GM18511 (cell line): Measurements from ENCODE around the gene ETNK2.

Experiments
- ATAC-seq: cut with Tn5 transposase; IDR thresholded peaks from one replicate; pipeline ENCODE4 v1.9.1; 2021; ENCODE audit warnings: mild to moderate bottlenecking, moderate library complexity; ENCODE audit not compliant: unreplicated experiment

ETNK2 gene

DNA sequence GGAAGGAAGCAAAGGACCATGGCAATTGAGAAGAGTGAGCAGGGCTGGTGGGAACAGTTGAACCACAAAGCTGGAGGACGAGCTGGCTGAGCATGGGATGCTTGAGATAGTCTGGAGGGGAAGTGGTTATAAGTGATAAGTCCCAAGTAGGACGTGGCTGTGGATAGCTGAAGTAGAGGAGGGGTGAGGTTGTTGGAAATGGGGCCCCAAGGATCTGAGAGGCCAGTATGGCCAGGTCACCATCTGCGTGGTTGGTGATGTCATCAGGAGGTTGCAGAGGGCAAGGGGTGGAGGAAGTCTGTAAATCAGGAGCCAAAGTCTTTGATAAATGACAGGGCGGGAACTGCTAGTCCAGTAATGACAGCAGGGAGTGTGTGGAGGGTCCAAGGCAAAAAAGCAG, 25.3 kb upstream of the ETNK2 start:
- ATAC-seq, result no peak

DNA sequence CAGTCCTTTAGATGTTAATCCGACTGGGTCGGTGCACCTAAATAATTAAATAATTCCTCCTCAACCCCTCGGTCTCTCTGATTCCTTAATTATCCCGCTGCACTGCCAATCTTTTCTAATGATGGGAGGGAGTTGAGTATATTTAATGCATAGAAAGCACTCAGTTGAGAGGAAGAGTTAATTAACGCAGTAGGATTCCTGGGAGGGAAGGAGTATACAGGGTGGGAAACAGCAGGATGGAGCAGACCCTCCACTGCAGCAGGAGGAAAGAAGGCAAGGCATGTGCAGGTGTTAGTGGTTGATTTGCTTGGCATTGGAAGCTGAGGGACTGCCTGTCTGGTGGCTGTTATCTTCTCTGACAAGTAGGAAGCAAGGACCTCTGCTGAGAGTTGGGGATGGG, 24.2 kb upstream of the ETNK2 start:
- no peak for ATAC-seq

DNA sequence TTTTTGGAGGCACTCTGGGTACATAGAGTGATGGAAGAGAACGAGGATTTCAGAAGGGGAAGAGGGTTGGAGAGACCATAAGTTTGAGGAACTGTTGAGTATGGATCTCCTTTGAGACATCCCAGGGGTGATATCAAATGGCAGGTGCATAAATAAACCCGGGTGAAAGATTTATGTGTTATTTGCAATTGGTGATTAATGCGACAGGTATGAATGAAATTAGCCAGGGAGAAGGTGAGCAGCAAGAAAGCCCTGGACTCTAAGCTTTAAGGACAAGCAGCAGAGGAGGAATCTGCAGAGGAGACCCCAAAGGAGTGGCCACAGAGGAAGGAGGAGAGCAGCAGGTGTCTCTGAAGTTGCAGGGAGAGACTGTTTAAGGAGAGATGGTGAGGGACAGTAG, 23.1 kb upstream of the ETNK2 start:
- no peak for ATAC-seq

GRCh38 chr1:204172404-204173029, 20.7 kb upstream of the ETNK2 start:
- ATAC-seq, result no peak

DNA sequence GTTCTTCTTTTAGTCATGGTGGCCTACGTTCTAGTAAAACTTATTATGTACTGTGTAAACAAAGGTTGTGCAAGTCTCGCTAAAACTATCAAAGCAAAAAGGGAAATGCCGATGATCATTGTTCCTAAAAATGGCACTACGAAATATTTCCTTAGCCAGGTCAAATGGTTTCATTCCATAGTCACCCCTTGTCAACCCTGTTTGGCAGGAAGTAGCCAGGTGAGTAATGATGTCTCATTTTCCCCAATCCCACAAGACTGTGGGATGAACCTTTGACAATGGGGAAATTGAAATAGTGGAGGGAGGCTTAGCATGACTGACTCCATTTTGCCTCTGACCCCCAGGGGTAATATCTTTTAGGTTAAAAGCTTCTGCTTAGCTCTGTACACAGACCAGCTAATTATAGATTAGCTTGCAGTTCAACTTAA, 19.9 kb upstream of the ETNK2 start:
- ATAC-seq, result no peak

DNA sequence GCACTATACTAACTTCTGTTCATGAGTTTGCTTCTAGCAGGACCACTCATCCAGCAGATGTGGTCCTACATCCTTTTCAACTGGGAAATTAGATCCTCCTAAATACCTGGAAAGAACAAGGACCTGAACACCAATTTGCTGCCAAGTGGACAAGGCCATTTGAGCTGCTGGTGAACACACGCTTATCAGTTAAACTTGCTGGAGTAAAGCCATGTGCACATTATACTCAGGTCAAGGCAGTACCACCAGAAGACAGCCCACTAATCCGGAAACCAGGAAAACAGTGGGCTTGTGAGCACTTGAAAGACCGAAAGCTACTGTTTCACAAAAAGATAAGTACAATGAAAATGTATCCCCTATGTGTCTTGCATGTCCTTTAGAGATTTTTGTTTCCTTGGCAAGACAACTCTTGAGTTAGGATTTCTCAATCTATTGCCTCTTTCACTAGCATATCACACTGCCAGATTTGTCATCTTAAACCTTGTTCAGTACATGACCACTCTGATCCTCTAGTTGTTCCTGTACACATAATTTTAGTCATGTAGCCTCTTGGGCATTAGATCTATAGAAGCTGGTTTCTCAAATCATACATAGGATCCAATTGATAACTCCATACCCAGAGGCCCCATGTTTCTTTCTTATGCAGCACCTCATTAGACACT, 18.8 kb upstream of the ETNK2 start:
- ATAC-seq, result no peak

DNA sequence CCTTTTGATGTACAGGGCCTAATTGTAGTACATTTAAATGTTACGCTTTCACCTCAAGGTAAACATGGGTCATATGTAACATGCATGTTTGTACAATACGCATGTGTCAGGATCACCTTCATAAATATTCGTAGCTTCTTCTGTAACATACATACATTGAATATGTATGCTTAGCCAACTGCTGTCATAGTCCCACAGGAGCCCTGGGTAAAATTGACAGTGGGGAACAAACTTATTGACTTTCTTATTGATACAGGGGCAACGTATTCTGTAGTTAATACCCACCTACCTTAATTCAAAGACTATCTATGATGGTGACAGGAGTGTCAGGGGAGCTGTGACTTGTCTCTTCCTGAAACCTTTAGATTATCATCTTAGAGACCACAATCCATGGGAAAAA, 18.0 kb upstream of the ETNK2 start:
- no peak for ATAC-seq

DNA sequence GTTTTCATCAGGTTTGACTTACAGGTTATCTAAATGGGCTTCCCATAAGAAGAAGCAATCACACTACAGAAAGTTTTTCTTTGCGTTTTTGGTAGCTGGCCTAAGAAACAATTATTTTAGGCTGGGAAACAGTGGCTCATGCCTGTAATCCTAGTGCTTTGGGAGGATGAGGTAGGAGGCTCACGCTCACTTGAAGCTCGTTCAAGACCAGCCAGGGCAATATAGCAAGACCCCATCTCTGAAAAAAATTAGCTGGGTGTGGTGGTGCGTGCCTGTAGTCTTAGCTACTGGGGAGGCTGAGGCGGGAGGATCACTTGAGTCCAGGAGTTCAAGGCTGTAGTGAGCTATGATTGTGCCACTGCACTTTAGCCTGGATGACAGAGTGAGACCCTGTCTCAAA, 15.9 kb upstream of the ETNK2 start:
- ATAC-seq, result no peak

GRCh38 chr1:204166219-204166618, 14.4 kb upstream of the ETNK2 start, which contains the start of gene REN:
Gene REN (minus strand): TSS chr1:204166337. CDS start chr1:204166293, 44 bp downstream.
- no peak for ATAC-seq

GRCh38 chr1:204162494-204163074, 10.7 kb upstream of the ETNK2 start:
- ATAC-seq, result no peak

- no peak for ATAC-seq
Measured at GRCh38 chr1:204161609-204162493, 10.0 kb upstream of the ETNK2 start.

DNA sequence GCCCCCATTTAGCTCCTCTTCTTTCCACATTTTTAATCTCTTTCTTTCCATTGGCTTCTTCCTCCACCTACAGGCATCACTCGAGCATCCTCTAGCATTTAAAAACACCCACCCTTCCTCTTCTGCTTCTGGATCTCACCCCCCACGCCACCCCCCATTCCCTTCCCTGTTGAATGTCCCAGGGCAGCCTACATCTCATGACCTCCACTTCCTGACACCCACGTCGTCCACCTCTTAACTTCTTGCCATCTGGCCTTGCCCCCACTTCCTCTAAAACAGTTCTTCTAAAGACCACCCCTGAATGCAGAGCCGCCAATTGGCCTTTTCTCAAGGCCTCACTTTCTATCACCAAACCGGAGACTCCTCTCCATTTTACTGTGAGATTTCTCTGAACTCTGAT, 6.1 kb upstream of the ETNK2 start:
- ATAC-seq, result no peak

- ATAC-seq, result no peak
Measured at GRCh38 chr1:204155881-204156280, 4.0 kb upstream of the ETNK2 start.

DNA sequence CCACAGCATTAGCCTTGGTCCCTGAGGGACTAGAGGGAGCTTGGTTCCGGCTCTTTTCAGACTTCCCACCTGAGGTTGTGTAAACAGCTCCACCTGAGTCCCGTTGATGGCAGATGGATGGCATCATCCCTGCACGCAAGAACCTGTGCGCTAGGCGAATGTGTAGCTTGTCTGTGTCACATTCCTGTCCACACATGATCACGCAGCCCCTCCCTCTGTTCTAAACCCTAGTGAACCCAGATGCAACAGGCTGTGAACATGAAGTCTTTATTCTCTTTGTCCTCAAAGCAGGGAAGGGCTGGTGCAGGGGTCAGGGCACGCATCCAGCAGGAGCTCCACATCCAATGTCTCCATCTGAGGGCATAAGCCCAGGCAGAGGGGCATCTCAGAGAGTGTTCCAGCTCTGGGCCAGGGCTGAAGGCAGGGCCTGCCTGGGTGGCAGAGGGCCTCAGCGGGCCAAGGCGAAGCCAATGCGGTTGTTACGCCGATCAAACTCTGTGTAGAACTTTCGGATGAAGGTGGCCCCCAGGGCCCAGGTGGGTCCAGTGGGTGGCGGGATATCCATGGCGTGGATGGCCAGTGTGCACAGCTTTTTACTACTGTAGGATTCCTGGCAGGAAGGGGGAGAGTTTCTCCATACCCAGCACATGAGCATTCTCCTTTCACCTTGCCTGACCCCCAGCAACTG, 2.9 kb upstream of the ETNK2 start:
- no peak for ATAC-seq

DNA sequence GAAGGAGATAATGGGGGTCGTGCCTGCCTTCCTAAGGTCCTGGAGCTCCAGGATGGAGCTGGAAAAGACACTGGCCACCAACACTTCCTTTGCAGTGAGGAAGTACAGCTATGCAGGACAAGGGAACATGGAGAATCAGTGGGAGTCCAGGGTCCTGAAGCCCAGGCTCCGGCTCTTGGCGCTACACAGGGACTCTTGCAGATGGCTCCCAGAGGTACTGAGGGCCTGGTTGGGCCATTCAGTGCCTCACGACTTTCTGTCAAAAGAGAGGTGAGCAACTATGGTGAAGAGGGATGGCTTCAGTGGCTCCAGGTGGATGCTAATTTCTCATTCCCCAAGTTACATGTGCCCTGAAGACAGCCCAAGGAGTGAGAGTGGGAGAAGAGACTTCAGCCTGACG, 1.8 kb upstream of the ETNK2 start:
- ATAC-seq, result no peak

DNA sequence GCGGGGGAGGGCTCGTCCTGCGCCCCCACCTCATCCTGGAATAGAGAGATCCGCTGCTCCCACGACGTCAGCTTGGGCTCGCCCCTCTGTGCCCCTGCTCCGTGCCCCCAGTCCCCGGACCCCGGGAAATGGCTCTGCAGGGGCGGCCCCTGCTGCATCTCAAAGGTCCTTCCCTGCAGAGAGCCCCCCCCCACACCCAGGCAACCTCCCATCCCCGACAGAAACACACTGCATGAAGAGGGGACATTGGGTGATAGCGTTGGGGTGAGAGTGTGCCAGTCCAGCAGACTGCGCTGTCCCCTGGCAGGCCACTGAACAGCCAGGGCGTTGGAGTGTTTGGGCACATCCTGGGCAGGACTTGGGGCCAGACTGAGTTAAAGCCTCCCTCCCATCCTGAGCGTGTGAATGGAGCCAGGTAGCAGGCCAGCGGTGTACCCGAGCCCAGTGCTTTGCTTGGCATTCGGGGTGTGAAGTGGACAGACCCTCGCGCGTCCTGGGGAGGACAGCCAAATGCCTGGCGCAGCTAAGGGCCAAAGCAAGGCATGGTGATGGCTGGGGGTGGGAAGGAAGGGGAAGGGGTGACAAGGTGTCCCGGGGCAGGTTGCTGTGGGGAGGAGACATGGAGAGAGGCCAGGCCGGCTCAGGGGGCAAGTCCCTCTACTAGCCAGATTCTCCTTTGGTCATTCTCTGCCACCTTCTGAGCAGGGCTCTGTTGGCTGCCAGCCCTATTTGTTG, 633 bp upstream of the ETNK2 start:
- no peak for ATAC-seq

DNA sequence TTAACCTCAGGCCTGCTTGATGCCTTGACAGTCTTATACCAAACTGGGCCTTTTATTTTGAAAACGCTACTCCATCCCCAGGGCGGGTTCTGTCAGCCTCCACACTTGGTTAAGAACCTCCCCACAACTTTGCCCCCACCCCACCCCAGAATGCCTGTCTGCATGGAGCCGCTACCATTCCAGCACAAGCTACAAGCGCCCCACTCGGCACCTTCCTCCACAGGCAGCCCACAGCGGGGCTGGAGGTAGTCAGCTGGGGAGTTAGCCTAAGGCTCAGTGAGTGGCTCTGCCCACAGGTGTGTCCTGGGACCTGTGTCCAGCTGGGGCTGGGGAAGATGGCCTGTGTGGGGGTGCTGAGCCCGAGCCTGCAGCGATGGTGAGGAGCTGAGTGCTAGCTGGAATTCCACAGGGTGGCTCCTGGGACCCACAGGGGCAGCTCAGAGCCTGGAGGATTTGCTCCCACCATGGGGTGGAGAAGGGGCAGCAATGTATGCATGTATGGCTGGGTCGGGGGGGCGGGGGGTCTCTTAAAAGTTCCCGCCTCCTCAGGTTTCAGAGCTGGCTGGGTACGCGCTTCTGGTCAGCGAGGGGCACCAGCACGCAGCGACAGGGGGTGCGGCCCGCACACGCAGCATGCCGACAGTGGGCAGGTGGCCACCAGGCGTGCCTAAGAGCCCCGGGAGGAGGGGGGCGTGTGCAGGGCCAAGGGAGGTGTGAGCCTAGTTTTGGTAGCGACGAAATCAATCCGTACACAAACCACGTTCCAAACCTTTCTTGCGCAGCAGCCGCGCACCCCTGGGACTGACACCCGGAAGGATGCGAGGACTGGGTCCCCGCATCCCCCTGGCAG, 917 bp downstream of the ETNK2 start:
- ATAC-seq, result no peak

GRCh38 chr1:204149635-204150565, 1.9 kb downstream of the ETNK2 start:
- ATAC-seq, result no peak
